HG02943 (cell line): Measurements from ENCODE around the gene CDK5RAP1.

Source experiments
- ATAC-seq: cut with Tn5 transposase; IDR thresholded peaks from one replicate; pipeline ENCODE4 v1.9.1; 2021; ENCODE audit warnings: mild to moderate bottlenecking, low read depth, moderate library complexity; ENCODE audit not compliant: unreplicated experiment

CDK5RAP1 gene

GRCh38 chr20:33337531-33338165 is 63.7 kb downstream of the CDK5RAP1 start:
- no peak for ATAC-seq

- ATAC-seq, result no peak
These were observed 64.2 kb downstream of the CDK5RAP1 start for GRCh38 chr20:33337119-33337518.

- ATAC-seq, result no peak
These were observed 64.9 kb downstream of the CDK5RAP1 start for GRCh38 chr20:33336375-33336774.

- ATAC-seq, result no peak
These were observed 67.2 kb downstream of the CDK5RAP1 start for GRCh38 chr20:33334111-33334510.

GRCh38 chr20:33333616-33334015 is 67.7 kb downstream of the CDK5RAP1 start:
- ATAC-seq, result no peak

GRCh38 chr20:33332905-33333456 is 68.3 kb downstream of the CDK5RAP1 start:
- ATAC-seq, result no peak

GRCh38 chr20:33328157-33329137 is 72.9 kb downstream of the CDK5RAP1 start:
- ATAC-seq, result no peak

- ATAC-seq, result no peak
These were observed 76.0 kb downstream of the CDK5RAP1 start for GRCh38 chr20:33325350-33325749.

- ATAC-seq, result no peak
These were observed 78.1 kb downstream of the CDK5RAP1 start for GRCh38 chr20:33323236-33323635.

- no peak for ATAC-seq
These were observed 78.9 kb downstream of the CDK5RAP1 start for GRCh38 chr20:33322456-33322855.

- ATAC-seq, result no peak
These were observed 81.3 kb downstream of the CDK5RAP1 start for GRCh38 chr20:33320006-33320405.

- no peak for ATAC-seq
These were observed 83.3 kb downstream of the CDK5RAP1 start for GRCh38 chr20:33318096-33318429.

- ATAC-seq, result no peak
These were observed 83.8 kb downstream of the CDK5RAP1 start for GRCh38 chr20:33317424-33318095.

GRCh38 chr20:33316958-33317357 is 84.4 kb downstream of the CDK5RAP1 start:
- no peak for ATAC-seq

GRCh38 chr20:33316343-33316742 is 85.0 kb downstream of the CDK5RAP1 start:
- ATAC-seq, result no peak

- ATAC-seq, result no peak
These were observed 87.5 kb downstream of the CDK5RAP1 start for GRCh38 chr20:33313686-33314314.

- no peak for ATAC-seq
These were observed 88.7 kb downstream of the CDK5RAP1 start for GRCh38 chr20:33312583-33312982.

- no peak for ATAC-seq
These were observed 89.3 kb downstream of the CDK5RAP1 start for GRCh38 chr20:33311996-33312395.

GRCh38 chr20:33311011-33311410 is 90.3 kb downstream of the CDK5RAP1 start:
- no peak for ATAC-seq

GRCh38 chr20:33310327-33310899 is 90.9 kb downstream of the CDK5RAP1 start:
- no peak for ATAC-seq
